Measurements from ENCODE around the gene ITPR2. TPM values are rescaled to one million over a fixed set of nuclear protein-coding genes. Genes with fewer than 3 reads are reported as not detected.

Gene ITPR2
- total and polyA plus RNA-seq, 2 experiments from 2014 or later: 5.0 to 9.1 TPM

- Histone ChIP-seq H3K4me2 (ENCODE audit: unreplicated experiment) (no peak overlapping the region), H4K20me1 (ENCODE audit: insufficient read depth) (no peaks in the 10 kb centered on the region), H3K27me3 (replicated peaks; ENCODE audit: insufficient read depth) (no peaks in the 10 kb centered on the region), H3K27ac (no peak overlapping the region), H2AFZ (no peak overlapping the region), H3K79me2 (ENCODE audit: insufficient read depth) (no peaks in the 10 kb centered on the region), H3K9me3 (ENCODE audit: low read depth) (no peaks in the 10 kb centered on the region), H3K4me3 (no peak overlapping the region), H3K4me1 (ENCODE audit: insufficient read depth) (no peaks in the 10 kb centered on the region), H3K9me2 (ENCODE audit: insufficient read depth) (no peaks in the 10 kb centered on the region), H3K9ac (no peak overlapping the region), H3F3A (ENCODE audit: insufficient read depth) (no peaks in the 10 kb centered on the region), H3K36me3 (ENCODE audit: low read depth) (no peaks in the 10 kb centered on the region)
- in situ Hi-C loops (cut with MboI): no loop called here
- TF ChIP-seq EZH2phosphoT487 (IDR thresholded peaks at IDR 0.05; ENCODE audit: insufficient read depth, low read depth): no peak
- TF ChIP-seq EZH2 (IDR thresholded peaks at IDR 0.05; ENCODE audit: insufficient read depth, poor library complexity, severe bottlenecking): no peak
- 97 to 98% methylated on average over 5 of the region's 5 CpGs for WGBS, 2 experiments (ENCODE audit: low coverage in 1 of 2, low lambda C conversion rate in 2 of 2, missing lambda C conversion rate in 2 of 2)
- no peak for DNase-seq
Measured at GRCh38 chr12:26620907-26621306, 212.1 kb downstream of the ITPR2 start.

- Histone ChIP-seq H3K27ac (no peak overlapping the region), H3K36me3 (ENCODE audit: low read depth) (no peaks in the 10 kb centered on the region), H3K4me1 (ENCODE audit: insufficient read depth) (no peaks in the 10 kb centered on the region), H3K4me2 (ENCODE audit: unreplicated experiment) (no peak overlapping the region), H3K27me3 (replicated peaks; ENCODE audit: insufficient read depth) (no peaks in the 10 kb centered on the region), H3K9me2 (ENCODE audit: insufficient read depth) (no peaks in the 10 kb centered on the region), H3K79me2 (ENCODE audit: insufficient read depth) (no peaks in the 10 kb centered on the region), H4K20me1 (ENCODE audit: insufficient read depth) (no peaks in the 10 kb centered on the region), H3K9me3 (ENCODE audit: low read depth) (no peaks in the 10 kb centered on the region), H3K4me3 (no peak overlapping the region), H2AFZ (no peak overlapping the region), H3F3A (ENCODE audit: insufficient read depth) (no peaks in the 10 kb centered on the region), H3K9ac (no peak overlapping the region)
- in situ Hi-C loops (cut with MboI): no loop called here
- TF ChIP-seq EZH2 (IDR thresholded peaks at IDR 0.05; ENCODE audit: insufficient read depth, poor library complexity, severe bottlenecking): no peak
- no peak for TF ChIP-seq EZH2phosphoT487 (IDR thresholded peaks at IDR 0.05; ENCODE audit: insufficient read depth, low read depth)
- DNase-seq: no peak
- WGBS, 2 experiments (ENCODE audit: low coverage in 1 of 2, low lambda C conversion rate in 2 of 2, missing lambda C conversion rate in 2 of 2): 89 to 97% methylated on average over 1 of the region's 1 CpG
Measured at GRCh38 chr12:26617513-26617912, 215.5 kb downstream of the ITPR2 start.

GRCh38 chr12:26614011-26614616, 218.9 kb downstream of the ITPR2 start:
- Histone ChIP-seq H3K9me3 (ENCODE audit: low read depth) (no peaks in the 10 kb centered on the region), H3K4me1 (ENCODE audit: insufficient read depth) (no peaks in the 10 kb centered on the region), H3K27me3 (replicated peaks; ENCODE audit: insufficient read depth) (no peaks in the 10 kb centered on the region), H3K36me3 (ENCODE audit: low read depth) (no peaks in the 10 kb centered on the region), H3K79me2 (ENCODE audit: insufficient read depth) (no peaks in the 10 kb centered on the region), H3K4me2 (ENCODE audit: unreplicated experiment) (no peak overlapping the region), H3K27ac (no peak overlapping the region), H2AFZ (no peak overlapping the region), H3K9ac (no peak overlapping the region), H4K20me1 (ENCODE audit: insufficient read depth) (no peaks in the 10 kb centered on the region), H3K9me2 (ENCODE audit: insufficient read depth) (no peaks in the 10 kb centered on the region), H3K4me3 (no peak overlapping the region), H3F3A (ENCODE audit: insufficient read depth) (no peaks in the 10 kb centered on the region)
- in situ Hi-C loops (cut with MboI): no loop called here
- DNase-seq: peak; percentile 52
- TF ChIP-seq EZH2 (IDR thresholded peaks at IDR 0.05; ENCODE audit: insufficient read depth, poor library complexity, severe bottlenecking): no peak
- TF ChIP-seq EZH2phosphoT487 (IDR thresholded peaks at IDR 0.05; ENCODE audit: insufficient read depth, low read depth): no peak
- WGBS, 2 experiments (ENCODE audit: low coverage in 1 of 2, low lambda C conversion rate in 2 of 2, missing lambda C conversion rate in 2 of 2): 51 to 56% methylated on average over 3 of the region's 3 CpGs

- Histone ChIP-seq H4K20me1 (ENCODE audit: insufficient read depth) (no peaks in the 10 kb centered on the region), H3K36me3 (ENCODE audit: low read depth) (no peaks in the 10 kb centered on the region), H3K9me2 (ENCODE audit: insufficient read depth) (no peaks in the 10 kb centered on the region), H2AFZ (no peak overlapping the region), H3K27ac (no peak overlapping the region), H3F3A (ENCODE audit: insufficient read depth) (no peaks in the 10 kb centered on the region), H3K4me1 (ENCODE audit: insufficient read depth) (no peaks in the 10 kb centered on the region), H3K9me3 (ENCODE audit: low read depth) (no peaks in the 10 kb centered on the region), H3K4me2 (ENCODE audit: unreplicated experiment) (no peak overlapping the region), H3K4me3 (no peak overlapping the region), H3K27me3 (replicated peaks; ENCODE audit: insufficient read depth) (no peaks in the 10 kb centered on the region), H3K9ac (no peak overlapping the region), H3K79me2 (ENCODE audit: insufficient read depth) (no peaks in the 10 kb centered on the region)
- no peak for DNase-seq
- in situ Hi-C loops (cut with MboI): no loop called here
- 69% methylated on average over 2 of the region's 2 CpGs for WGBS, 2 experiments (ENCODE audit: low coverage in 1 of 2, low lambda C conversion rate in 2 of 2, missing lambda C conversion rate in 2 of 2)
- TF ChIP-seq EZH2 (IDR thresholded peaks at IDR 0.05; ENCODE audit: insufficient read depth, poor library complexity, severe bottlenecking) (no peak), EZH2phosphoT487 (IDR thresholded peaks at IDR 0.05; ENCODE audit: insufficient read depth, low read depth) (no peak)
Measured at GRCh38 chr12:26612203-26612602, 220.8 kb downstream of the ITPR2 start.

GRCh38 chr12:26611598-26611997, 221.4 kb downstream of the ITPR2 start:
- Histone ChIP-seq H2AFZ (no peak overlapping the region), H3F3A (ENCODE audit: insufficient read depth) (no peaks in the 10 kb centered on the region), H3K9ac (no peak overlapping the region), H3K27me3 (replicated peaks; ENCODE audit: insufficient read depth) (no peaks in the 10 kb centered on the region), H3K4me3 (no peak overlapping the region), H3K27ac (no peak overlapping the region), H4K20me1 (ENCODE audit: insufficient read depth) (no peaks in the 10 kb centered on the region), H3K4me1 (ENCODE audit: insufficient read depth) (no peaks in the 10 kb centered on the region), H3K9me3 (ENCODE audit: low read depth) (no peaks in the 10 kb centered on the region), H3K36me3 (ENCODE audit: low read depth) (no peaks in the 10 kb centered on the region), H3K4me2 (ENCODE audit: unreplicated experiment) (no peak overlapping the region), H3K79me2 (ENCODE audit: insufficient read depth) (no peaks in the 10 kb centered on the region), H3K9me2 (ENCODE audit: insufficient read depth) (no peaks in the 10 kb centered on the region)
- TF ChIP-seq EZH2 (IDR thresholded peaks at IDR 0.05; ENCODE audit: insufficient read depth, poor library complexity, severe bottlenecking): no peak
- TF ChIP-seq EZH2phosphoT487 (IDR thresholded peaks at IDR 0.05; ENCODE audit: insufficient read depth, low read depth): no peak
- no peak for DNase-seq
- WGBS, 2 experiments (ENCODE audit: low coverage in 1 of 2, low lambda C conversion rate in 2 of 2, missing lambda C conversion rate in 2 of 2): 96 to 99% methylated on average over 6 of the region's 6 CpGs
- in situ Hi-C loops (cut with MboI): no loop called here
